HL-60 (cell line): ENCODE data around the gene DOCK1.

Experiments
- CTCF ChIP-seq: IDR thresholded peaks from one replicate; pipeline ENCODE4 v1.5.1; 2011; ENCODE audit warnings: low read length, control low read depth, inconsistent platforms; ENCODE audit not compliant: insufficient read depth
- POLR2AphosphoS5 ChIP-seq: IDR thresholded peaks from 2 replicates; pipeline ENCODE4 v1.6.1; 2012; ENCODE audit warnings: low read depth

- no peak for TF ChIP-seq POLR2AphosphoS5
- TF ChIP-seq CTCF, result no peak
Observed at GRCh38 chr10:126926568-126926967, 21.3 kb downstream of the DOCK1 start.
